Mesenchymal stem cell (in vitro differentiated cells and primary cell): ENCODE results near the gene MMP24.

Source experiments
- DNase-seq: peaks from one replicate; pipeline ENCODE4 v3.0.0-alpha.2; 2013
- H2AFZ ChIP-seq: one replicate; pipeline ENCODE4 v1.6.1; 2013; ENCODE audit warnings: low read depth, mild to moderate bottlenecking, control low read depth, inconsistent platforms, low read length, moderate library complexity
- H2AK5ac ChIP-seq: 2 replicates; pipeline ENCODE4 v1.6.1; 2013; ENCODE audit warnings: low read length, moderate library complexity, mild to moderate bottlenecking, inconsistent platforms; ENCODE audit not compliant: severe bottlenecking
- H2BK120ac ChIP-seq: one replicate; pipeline ENCODE4 v1.6.1; 2013; ENCODE audit warnings: low read depth, mild to moderate bottlenecking, inconsistent platforms, low read length, moderate library complexity
- H2BK12ac ChIP-seq, 2 experiments: one replicate each; pipeline ENCODE4 v1.6.1; 2013; ENCODE audit warnings: inconsistent platforms in 2 of 2, low read length in 2 of 2, mild to moderate bottlenecking in 2 of 2, moderate library complexity in 2 of 2, control low read depth in 1 of 2
- H2BK15ac ChIP-seq: one replicate; pipeline ENCODE4 v1.6.1; 2013; ENCODE audit warnings: mild to moderate bottlenecking, low read depth, inconsistent platforms; ENCODE audit not compliant: poor library complexity, severe bottlenecking
- H2BK5ac ChIP-seq: 2 replicates; pipeline ENCODE4 v1.6.1; 2013; ENCODE audit warnings: low read depth, mild to moderate bottlenecking, low read length, control low read depth, inconsistent platforms; ENCODE audit not compliant: poor library complexity, severe bottlenecking
- H3K14ac ChIP-seq, 2 experiments: one replicate each; pipeline ENCODE4 v1.6.1; 2013; ENCODE audit warnings: inconsistent platforms in 2 of 2, low read length in 2 of 2, control low read depth in 1 of 2, mild to moderate bottlenecking in 1 of 2, moderate library complexity in 1 of 2
- H3K18ac ChIP-seq, 2 experiments: one replicate each; pipeline ENCODE4 v1.6.1; 2013; ENCODE audit warnings: inconsistent platforms in 2 of 2, low read length in 2 of 2, control low read depth in 1 of 2, low read depth in 1 of 2, mild to moderate bottlenecking in 1 of 2
- H3K23ac ChIP-seq, 2 experiments: one replicate each; pipeline ENCODE4 v1.6.1; 2013; ENCODE audit warnings: inconsistent platforms in 2 of 2, low read length in 2 of 2, mild to moderate bottlenecking in 2 of 2, moderate library complexity in 2 of 2, control low read depth in 1 of 2
- H3K27ac ChIP-seq: 2 replicates; pipeline ENCODE4 v1.5.1; 2013; ENCODE audit warnings: mild to moderate bottlenecking, moderate library complexity, low read length, control low read depth, inconsistent platforms; ENCODE audit not compliant: poor library complexity, severe bottlenecking
- H3K27me3 ChIP-seq, 2 experiments: 2 replicates each; pipeline versions ENCODE4 v1.6.1 to v1.7.0; 2013; ENCODE audit warnings: low read length in 2 of 2, mild to moderate bottlenecking in 2 of 2, moderate library complexity in 2 of 2, control low read depth in 1 of 2, inconsistent platforms in 1 of 2; ENCODE audit not compliant: control insufficient read depth in 1 of 2, insufficient read depth in 1 of 2
- H3K36me3 ChIP-seq, 2 experiments: 2 replicates each; pipeline versions ENCODE4 v1.6.1 to v1.7.0; 2013; ENCODE audit warnings: low read length in 2 of 2, control low read depth in 1 of 2, inconsistent platforms in 1 of 2, low read depth in 1 of 2, mild to moderate bottlenecking in 1 of 2; ENCODE audit not compliant: insufficient read depth in 2 of 2, control insufficient read depth in 1 of 2
- H3K4ac ChIP-seq, 2 experiments: one replicate each; pipeline ENCODE4 v1.6.1; 2013; ENCODE audit warnings: inconsistent platforms in 2 of 2, low read length in 2 of 2, mild to moderate bottlenecking in 2 of 2, moderate library complexity in 2 of 2, control low read depth in 1 of 2, low read depth in 1 of 2
- H3K4me1 ChIP-seq: 2 replicates; pipeline ENCODE4 v1.6.1; 2013; ENCODE audit warnings: low read depth, low read length, control low read depth; ENCODE audit not compliant: control insufficient read depth, insufficient read depth
- H3K4me2 ChIP-seq: 2 replicates; pipeline ENCODE4 v1.6.1; 2013; ENCODE audit warnings: low read length, mild to moderate bottlenecking, inconsistent platforms; ENCODE audit not compliant: poor library complexity, severe bottlenecking
- H3K4me3 ChIP-seq, 2 experiments: 2 replicates each; pipeline versions ENCODE4 v1.5.1 to v1.7.0; 2013; ENCODE audit warnings: low read length in 2 of 2, mild to moderate bottlenecking in 2 of 2, control low read depth in 1 of 2, low read depth in 1 of 2; ENCODE audit not compliant: insufficient read depth in 1 of 2
- H3K79me1 ChIP-seq: replicated peaks from 2 replicates; pipeline ENCODE4 v1.6.1; 2013; ENCODE audit warnings: mild to moderate bottlenecking, control low read depth, low read length, inconsistent platforms; ENCODE audit not compliant: poor library complexity, severe bottlenecking
- H3K9ac ChIP-seq: 2 replicates; pipeline ENCODE4 v1.7.0; 2013; ENCODE audit warnings: mild to moderate bottlenecking, low read length, moderate library complexity
- H3K9me3 ChIP-seq: 2 replicates; pipeline ENCODE4 v1.7.0; 2013; ENCODE audit warnings: mild to moderate bottlenecking, low read length; ENCODE audit not compliant: control insufficient read depth
- H4K8ac ChIP-seq: one replicate; pipeline ENCODE4 v1.6.1; 2013; ENCODE audit warnings: inconsistent platforms, mild to moderate bottlenecking, low read length, moderate library complexity
- H4K91ac ChIP-seq: one replicate; pipeline ENCODE4 v1.6.1; 2013; ENCODE audit warnings: mild to moderate bottlenecking, low read length, inconsistent platforms
- WGBS: methylation state at CpG from one replicate; pipeline ENCODE4 v1.1.7; 2013; ENCODE audit warnings: mixed read lengths; 5-methylcytosine and 5-hydroxymethylcytosine counted together

MMP24 gene

GRCh38 chr20:35303735-35304491 is 77.4 kb downstream of the MMP24 start:
- peak overlapping the region; percentile 93 for H4K8ac ChIP-seq
- 22% methylated on average over 14 of the region's 18 CpGs for WGBS
- H4K91ac ChIP-seq, result peak overlapping the region; percentile 83
- H3K4ac ChIP-seq, result peak overlapping the region; percentile 93 to 95
- H3K23ac ChIP-seq, result no peak overlapping the region
- peak overlapping the region; percentile 69 for H3K9ac ChIP-seq
- no peaks in the 10 kb centered on the region for H3K36me3 ChIP-seq
- peak overlapping the region; percentile 87 to 94 for H3K18ac ChIP-seq
- no peak overlapping the region for H3K4me2 ChIP-seq
- H3K4me1 ChIP-seq, result peaks cover 54% of the 10 kb centered on the region
- H2BK5ac ChIP-seq, result peak overlapping the region; percentile 99
- peak overlapping the region; percentile 95 to 99 for H2BK12ac ChIP-seq
- H2AFZ ChIP-seq, result peak overlapping the region; percentile 16
- H3K4me3 ChIP-seq, result no peak overlapping the region
- peak overlapping the region; percentile 94 for H2BK120ac ChIP-seq
- DNase-seq, result peak; percentile 88
- H3K27ac ChIP-seq, result peak overlapping the region; percentile 99
- H2AK5ac ChIP-seq, result peak overlapping the region; percentile 96
- H3K27me3 ChIP-seq, result no peaks in the 10 kb centered on the region
- no peaks in the 10 kb centered on the region for H3K9me3 ChIP-seq
- peak overlapping the region in 1 of 2 experiments; percentile 73 for H3K14ac ChIP-seq
- H2BK15ac ChIP-seq, result peak overlapping the region; percentile 92
- peaks cover 1% of the 10 kb centered on the region for H3K79me1 ChIP-seq

GRCh38 chr20:35304956-35305355 is 78.5 kb downstream of the MMP24 start:
- Histone ChIP-seq H4K91ac (peak overlapping the region; percentile 83), H3K9ac (peak overlapping the region; percentile 69), H3K27me3 (no peaks in the 10 kb centered on the region), H3K36me3 (no peaks in the 10 kb centered on the region), H3K23ac (peak overlapping the region in 1 of 2 experiments; percentile 57), H2BK15ac (peak overlapping the region; percentile 66), H2BK12ac (peak overlapping the region; percentile 95 to 99), H3K18ac (peak overlapping the region; percentile 87 to 94), H3K14ac (peak overlapping the region in 1 of 2 experiments; percentile 45), H3K79me1 (peaks cover 4% of the 10 kb centered on the region), H2BK120ac (peak overlapping the region; percentile 98), H3K4ac (peak overlapping the region; percentile 93 to 95), H2BK5ac (peak overlapping the region; percentile 99), H3K4me1 (peaks cover 55% of the 10 kb centered on the region), H3K9me3 (no peaks in the 10 kb centered on the region), H2AK5ac (peak overlapping the region; percentile 70), H3K4me3 (no peak overlapping the region), H3K27ac (peak overlapping the region; percentile 99), H2AFZ (no peak overlapping the region), H4K8ac (peak overlapping the region; percentile 81), H3K4me2 (no peak overlapping the region)
- DNase-seq, result no peak
- whole genome bisulfite sequencing, result 77% methylated on average over 6 of the region's 6 CpGs

- peak overlapping the region; percentile 89 for H2BK15ac ChIP-seq
- H3K9ac ChIP-seq, result peak overlapping the region; percentile 70
- H2BK5ac ChIP-seq, result peak overlapping the region; percentile 99
- H2BK120ac ChIP-seq, result peak overlapping the region; percentile 98
- H3K9me3 ChIP-seq, result no peaks in the 10 kb centered on the region
- H2AK5ac ChIP-seq, result peak overlapping the region; percentile 99
- peak; percentile 100 for DNase-seq
- peak overlapping the region; percentile 99 for H3K27ac ChIP-seq
- H3K4ac ChIP-seq, result peak overlapping the region; percentile 95 to 97
- no peak overlapping the region for H2AFZ ChIP-seq
- 19% methylated on average over 11 of the region's 12 CpGs for WGBS
- H4K8ac ChIP-seq, result peak overlapping the region; percentile 92
- H2BK12ac ChIP-seq, result peak overlapping the region; percentile 99 to 100
- H3K36me3 ChIP-seq, result no peaks in the 10 kb centered on the region
- H3K27me3 ChIP-seq, result no peaks in the 10 kb centered on the region
- peak overlapping the region in 1 of 2 experiments; percentile 92 for H3K14ac ChIP-seq
- peaks cover 4% of the 10 kb centered on the region for H3K79me1 ChIP-seq
- no peak overlapping the region for H3K4me3 ChIP-seq
- no peak overlapping the region for H3K23ac ChIP-seq
- H3K18ac ChIP-seq, result peak overlapping the region; percentile 94 to 98
- H4K91ac ChIP-seq, result peak overlapping the region; percentile 83
- no peak overlapping the region for H3K4me2 ChIP-seq
- H3K4me1 ChIP-seq, result peaks cover 57% of the 10 kb centered on the region
Observed at GRCh38 chr20:35305682-35306556, 79.4 kb downstream of the MMP24 start.
